IPS DF 4.7 (cell line): ENCODE data around the gene ROM1.
"Not testable (repeated sequence)": the region's sequence is repeated elsewhere in the genome, so short reads cannot be mapped to it uniquely, and the experiment has no call there.

Experiments used
- DNase-seq: peaks from one replicate; pipeline ENCODE4 v3.0.0-alpha.2; 2013; ENCODE audit warnings: low spot score; ENCODE audit errors: extremely low read depth

ROM1 gene, protein sequence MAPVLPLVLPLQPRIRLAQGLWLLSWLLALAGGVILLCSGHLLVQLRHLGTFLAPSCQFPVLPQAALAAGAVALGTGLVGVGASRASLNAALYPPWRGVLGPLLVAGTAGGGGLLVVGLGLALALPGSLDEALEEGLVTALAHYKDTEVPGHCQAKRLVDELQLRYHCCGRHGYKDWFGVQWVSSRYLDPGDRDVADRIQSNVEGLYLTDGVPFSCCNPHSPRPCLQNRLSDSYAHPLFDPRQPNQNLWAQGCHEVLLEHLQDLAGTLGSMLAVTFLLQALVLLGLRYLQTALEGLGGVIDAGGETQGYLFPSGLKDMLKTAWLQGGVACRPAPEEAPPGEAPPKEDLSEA

DNA sequence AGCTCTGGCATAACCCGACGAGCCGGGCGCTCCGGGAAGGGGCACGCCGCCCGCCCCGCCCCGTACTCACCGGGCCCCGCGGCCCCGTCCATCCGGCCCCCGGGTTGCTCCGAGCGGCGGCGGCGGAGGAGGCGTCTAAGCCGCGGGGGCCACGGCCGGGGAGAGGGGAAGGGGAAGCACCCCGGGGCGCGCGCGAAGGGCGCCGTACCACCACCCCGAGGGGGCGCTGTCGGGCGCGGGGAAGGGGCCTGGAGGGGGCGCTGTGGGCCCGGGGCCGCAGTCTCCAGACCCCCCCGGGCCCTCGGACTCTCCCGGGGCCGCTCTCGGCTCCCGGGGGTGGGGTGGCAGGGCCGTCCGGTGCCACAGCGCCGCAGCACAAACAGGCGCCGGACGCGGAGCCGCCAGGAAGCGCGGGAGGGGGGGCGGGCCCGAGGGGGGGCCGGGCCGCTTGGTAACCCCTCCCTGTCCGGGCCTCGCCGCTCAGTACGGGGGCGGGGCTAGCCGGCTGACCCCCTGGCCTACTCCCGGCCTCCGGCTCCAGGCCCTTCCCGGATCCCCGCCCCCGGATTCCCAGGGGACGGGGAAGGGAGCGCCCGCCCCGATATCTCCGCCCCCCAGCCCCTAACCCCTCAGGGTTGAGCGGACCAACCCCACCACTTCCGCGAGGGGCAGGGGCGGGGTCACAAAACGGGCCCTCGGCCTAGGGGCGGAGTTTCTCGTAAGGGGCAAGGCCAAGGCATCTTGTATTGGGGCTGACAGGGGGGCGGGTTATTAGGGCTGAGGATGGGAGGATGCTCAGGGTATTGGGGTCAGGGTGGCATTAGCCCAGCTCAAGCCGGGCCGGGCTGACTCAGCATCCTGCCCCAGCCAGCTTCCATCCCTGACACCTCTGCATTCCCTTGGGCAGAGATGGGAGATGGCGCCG, at the start of gene ROM1, which contains the start of gene EML3:
Gene ROM1 (plus strand): TSS at position 892 of the 925 bp plus-strand sequence. CDS start 25 bp downstream, at position 917.
Gene EML3 (minus strand): TSS at position 410 of the 925 bp plus-strand sequence. CDS start 318 bp downstream, at position 92.
- DNase-seq = no peak

DNA sequence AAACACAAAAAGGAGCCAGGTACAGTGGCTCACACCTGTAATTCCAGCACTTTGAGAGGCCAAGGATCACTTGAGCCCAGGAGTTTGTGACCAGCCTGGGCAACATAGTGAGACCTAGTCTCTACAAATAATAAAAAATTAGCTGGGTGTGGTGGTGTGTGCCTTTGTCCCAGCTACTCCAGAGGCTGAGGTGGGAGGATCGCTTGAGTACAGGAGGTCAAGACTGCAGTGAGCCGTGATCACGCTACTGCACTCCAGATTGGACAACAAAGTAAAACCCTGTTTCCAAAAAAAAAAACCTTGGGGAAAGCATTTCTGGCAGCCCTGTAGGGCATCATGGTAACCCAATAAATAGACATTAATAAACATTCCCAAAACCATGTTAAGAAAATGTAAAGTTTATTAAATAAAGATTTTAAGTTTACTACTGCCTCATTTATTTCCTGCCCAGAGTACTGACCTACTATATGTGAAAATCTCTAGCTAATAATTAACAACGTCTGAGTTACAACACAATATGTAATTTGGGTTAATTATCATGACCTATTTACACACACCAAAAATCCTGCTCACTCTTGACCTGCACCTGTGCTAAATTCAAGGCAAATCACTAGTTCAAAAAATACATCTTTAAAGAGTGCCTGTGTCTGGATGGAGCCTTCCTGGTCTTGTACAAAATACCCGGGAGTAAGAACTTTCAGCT, 47.8 kb upstream of the ROM1 start:
- no peak for DNase-seq

DNA sequence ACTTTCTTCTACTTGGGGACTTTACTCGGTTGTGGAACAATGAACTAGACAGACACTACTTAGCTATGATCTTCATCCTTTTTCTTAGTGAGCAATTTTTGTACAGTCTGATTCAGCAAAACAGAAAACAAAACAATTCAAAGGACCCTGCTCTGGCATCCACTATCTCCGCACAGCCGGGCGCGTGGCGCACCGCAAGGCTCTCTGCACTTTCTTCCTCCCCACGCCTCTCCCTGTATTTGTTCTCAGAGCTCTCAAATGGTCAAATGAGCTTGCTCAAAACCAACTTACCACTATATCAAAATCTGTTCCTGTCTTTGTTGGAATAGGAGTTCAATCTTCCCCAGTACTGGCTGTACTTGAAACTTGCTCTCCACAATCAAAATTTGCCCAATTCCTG, 46.8 kb upstream of the ROM1 start:
- no peak for DNase-seq

DNA sequence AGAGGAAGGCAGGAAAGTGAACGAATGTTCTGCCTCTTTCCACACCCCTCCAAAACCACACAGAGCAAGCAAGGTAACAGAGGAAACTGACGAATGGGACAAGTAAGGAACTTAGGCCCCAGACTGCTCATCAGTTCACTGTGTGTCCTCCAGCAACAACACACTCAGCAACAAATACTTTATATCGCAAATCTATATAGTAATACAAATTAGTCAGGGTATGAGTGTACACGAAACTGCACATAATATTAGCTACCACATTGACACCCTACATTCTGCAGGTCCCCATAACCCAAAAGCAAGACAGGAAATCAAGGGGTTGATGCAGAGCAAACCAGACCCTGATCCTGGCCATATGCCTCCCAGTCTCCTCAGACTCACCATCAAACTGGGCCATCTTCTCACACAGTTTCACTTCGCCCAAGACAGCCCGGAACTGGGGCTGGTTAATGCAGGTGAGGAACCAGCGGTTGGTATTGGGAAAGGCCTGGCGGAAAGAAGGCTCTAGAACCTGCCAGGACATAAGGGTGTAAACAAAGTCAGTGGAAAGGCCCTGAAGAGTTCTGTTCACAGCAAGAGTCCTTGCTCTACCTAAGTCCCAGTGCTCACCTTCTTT, 45.9 kb upstream of the ROM1 start:
- DNase-seq = no peak

DNA sequence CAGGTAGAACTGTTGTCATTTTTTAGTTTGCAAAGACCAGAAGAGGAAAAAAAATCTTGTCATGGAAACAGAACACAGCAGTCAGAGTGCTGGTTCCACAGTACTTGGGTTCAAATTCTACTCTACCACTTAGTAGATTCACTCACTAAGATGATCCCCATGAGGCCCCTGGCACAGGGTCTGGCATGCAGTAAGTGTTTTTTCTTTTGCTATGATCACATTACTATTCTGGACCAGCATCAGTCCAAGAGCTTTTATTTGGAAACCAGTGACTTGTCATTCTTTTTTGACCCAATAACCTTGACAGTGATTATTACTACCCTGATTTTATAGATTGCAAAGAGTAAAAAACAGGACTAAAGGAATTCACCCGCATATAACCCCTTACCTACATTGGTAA, 43.4 kb upstream of the ROM1 start:
- DNase-seq = no peak

DNA sequence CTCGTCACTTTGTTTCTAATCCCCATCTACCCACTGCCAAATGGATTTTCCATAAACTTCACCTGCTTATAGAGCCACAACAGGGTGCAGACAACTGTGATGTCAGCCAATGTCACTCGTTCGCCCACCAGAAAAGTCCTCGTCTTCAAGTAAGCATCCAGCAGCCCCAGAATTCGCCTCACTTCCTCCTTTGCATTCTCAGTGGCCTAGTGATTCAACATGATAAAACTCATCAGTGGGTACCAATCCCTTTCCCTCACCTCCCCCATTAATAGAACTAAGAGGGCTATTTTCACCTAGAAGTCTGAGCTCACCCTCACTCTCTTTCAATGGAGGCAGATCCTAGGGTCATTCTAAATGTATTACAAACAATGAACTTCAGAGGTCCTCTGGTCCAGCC, 42.2 kb upstream of the ROM1 start:
- DNase-seq = not testable (repeated sequence)

DNA sequence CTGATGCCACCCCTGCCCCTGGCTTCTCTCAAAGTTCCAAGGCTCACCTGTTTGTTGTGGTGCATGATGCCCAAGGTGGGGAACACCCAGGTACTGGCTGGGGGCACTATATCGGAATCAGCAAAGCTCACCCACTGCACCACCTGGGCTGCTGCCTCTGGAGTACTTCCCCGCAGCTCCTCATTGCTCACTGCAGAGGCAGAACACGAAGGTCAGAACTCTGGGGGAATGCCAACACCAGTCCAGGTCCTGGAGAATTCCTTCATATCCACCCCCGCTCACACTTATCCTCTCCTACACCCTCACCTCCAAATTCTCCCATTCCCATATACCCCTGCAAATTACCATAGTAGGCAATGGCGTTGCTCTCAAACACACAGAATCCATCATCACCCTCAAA, 41.6 kb upstream of the ROM1 start:
- not testable (repeated sequence) for DNase-seq

DNA sequence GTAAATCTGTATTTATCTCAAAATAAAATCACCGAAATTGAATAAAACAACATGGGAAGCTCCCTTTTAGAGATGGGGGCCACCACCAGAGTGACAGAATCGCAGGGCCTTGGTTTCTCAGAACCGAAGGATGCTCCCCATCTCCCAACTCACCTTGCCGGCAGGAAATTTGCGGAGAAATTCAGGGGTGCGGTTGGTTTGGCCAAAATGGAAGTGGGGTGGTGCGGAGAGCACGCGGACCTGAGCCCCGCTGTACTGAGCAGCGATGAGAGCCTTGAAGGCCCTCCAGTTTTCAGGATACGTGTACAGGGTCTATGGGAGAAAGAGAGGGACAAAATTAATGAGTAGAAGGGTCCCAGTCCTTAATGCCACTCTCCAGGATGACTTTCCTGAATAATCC, 40.6 kb upstream of the ROM1 start:
- DNase-seq = no peak

DNA sequence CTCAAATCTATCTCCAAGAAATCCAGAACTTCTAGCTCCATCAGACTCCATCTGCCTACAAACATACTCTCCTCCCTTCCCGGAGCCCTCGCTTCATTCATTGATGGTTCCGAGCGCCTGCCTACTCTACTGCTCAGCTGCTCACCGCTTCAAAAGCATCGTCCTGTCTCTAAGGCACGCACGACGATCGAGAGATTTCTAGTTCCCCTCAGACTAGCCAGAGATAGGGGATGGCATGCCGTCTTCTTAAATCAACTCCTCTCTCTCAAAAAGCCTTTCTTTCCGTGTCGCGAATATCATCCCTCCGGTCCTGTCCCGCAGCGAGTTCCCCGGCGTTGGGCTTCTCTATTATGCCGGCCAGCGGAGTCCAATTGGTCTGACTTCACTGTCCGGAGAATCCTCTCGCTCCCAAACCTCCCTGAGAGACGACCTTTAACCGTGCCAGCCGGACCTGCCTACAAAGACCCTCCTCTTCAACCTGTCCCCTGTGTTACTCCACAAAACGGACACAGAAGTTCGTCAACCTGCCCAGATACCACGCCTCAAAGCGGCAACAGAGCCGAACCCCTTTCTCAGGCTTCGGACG, 40.0 kb upstream of the ROM1 start:
- DNase-seq = no peak

DNA sequence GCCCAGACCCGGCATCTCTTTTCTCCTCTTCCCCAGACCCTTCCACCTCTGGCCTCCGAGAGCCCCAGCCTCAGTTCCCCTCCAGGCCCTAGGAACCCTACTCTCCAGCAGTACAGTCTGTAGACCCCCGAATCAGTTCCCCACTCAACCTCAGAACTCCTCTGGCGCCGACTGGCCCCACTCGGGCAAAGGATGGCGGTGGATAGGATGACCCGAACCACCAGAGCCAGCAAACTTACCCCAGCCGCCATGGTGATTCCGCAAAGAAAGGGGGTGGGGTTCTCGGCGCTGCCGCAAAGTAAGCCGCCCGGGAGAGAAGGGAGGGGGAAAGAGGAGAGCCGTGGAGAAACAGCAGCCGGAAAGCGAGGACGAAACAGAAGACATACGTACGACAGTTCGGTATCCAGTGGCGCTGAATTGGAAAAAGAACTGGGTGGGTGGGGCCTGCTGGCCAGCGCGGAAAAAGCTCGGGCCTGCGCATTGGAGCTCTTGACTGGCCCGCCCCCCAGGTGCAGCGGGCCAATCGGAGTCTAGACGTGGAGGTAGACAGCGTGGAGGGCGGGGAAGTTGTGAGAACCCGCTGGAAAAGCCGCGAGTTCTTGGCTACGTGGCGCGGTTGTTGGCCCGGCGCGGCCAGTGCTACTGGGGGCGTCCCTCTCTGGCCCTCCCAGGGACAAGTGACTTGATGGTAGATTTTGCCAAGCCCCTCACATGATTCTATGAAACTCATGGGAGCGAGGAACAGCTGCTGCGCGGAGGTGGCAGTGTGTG, 39.3 kb upstream of the ROM1 start, which contains the start of gene EEF1G:
Gene EEF1G (minus strand): TSS at position 300 of the 771 bp plus-strand sequence. CDS start 49 bp downstream, at position 251.
- DNase-seq = no peak

DNA sequence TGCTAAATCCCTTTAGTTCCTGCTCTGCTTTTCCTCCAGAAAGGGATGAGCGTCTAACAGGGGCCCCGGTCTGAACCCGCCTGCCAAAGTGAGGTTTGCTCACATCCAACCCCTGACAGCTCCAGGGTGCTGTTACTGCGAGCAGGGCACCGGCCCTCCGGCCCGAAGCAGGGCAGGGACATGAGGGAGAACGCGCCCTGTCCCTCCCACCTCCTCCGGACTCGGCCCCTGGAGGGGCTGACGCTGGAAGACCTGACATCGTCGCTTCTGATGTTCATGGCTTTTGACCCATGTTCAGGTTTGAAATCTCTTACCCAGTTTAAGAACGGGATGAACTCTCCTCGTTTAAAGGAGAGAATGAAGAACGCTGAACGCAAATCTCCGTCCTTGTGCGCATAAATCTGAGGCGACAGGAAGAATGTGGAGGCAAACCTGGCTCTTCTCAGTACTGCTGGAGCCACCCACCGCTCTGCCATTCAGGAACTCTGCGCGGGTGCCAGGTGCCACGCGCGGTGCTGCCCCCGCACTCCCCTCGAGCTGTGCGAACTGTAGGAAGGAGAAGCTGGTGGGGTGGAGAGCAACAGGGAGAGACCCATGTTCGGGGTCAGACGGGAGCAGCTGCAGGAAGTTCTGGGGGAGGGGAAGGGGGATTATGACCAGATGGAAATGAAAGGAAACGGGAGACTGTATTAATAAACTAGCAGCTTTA, 38.5 kb upstream of the ROM1 start:
- DNase-seq = no peak

DNA sequence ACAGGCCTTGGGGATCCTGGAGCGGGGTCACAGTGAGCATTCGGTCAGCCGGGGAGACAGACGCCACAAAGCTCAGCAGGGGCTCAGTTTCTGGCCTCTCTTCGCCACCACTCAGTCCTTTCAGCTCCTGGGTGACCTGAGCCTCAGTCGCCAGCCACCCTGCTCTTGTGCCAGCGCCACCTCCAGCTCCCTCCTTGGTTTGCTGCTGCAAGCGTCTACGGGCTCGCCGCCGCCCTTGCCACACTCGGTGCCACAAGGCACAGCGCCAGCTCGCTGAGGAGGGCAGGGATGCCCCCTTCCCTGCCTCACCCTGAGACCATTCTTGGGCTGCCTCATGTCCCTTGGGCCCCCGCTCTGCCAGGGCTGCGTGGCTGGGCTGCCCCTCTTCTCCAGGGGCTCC, 37.9 kb upstream of the ROM1 start:
- no peak for DNase-seq

DNA sequence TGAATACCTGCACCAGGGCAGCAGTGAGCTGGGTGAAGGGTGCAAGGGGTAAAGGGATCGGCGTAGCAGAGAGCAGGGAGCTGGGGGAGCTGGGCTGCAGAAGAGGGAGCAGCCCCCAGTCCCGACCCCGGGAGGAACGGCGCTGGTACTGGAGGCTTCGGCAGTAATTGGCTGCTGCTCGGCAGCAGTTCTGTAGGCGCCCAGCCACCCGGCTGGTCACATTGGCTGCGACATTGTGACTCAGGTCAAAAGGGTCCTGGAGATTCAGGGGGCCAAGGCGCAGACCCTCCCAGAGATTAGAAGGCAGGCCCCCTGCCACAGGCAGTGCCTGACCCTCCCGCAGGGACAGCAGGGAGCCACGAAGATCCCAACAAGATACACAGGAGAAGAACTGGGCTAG, 37.2 kb upstream of the ROM1 start:
- DNase-seq = no peak

DNA sequence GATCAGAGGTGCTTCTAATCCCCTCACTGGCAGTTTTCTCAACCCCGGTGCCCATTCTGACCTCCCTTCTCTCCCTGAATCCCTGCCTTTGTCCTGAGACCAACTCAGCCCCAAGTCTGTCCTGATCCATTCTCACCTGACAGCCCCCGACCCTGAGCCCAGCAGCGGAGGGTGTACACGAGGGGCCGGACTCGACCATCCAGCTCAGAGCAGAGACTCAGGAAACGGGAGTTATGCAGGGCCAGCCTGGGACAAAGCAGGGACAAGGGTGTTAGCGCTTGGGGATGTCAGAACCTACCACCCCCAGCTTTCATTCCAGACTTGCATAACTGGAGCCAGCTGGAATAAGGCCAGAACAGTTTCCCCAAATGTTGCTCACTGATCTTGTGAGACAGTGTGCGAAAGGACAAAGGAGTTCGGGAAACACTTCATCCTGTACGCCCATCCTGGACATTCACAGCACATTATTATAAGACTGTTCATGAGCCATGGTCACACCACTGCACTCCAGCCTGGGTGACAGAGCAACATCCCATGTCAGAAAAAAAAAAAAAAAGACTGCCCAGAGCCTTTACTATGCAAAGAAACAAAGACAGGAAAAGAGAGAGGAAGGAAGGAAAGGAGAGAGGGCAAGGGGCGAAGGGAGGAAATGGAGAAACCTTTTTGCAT, 35.9 kb upstream of the ROM1 start:
- DNase-seq = no peak

DNA sequence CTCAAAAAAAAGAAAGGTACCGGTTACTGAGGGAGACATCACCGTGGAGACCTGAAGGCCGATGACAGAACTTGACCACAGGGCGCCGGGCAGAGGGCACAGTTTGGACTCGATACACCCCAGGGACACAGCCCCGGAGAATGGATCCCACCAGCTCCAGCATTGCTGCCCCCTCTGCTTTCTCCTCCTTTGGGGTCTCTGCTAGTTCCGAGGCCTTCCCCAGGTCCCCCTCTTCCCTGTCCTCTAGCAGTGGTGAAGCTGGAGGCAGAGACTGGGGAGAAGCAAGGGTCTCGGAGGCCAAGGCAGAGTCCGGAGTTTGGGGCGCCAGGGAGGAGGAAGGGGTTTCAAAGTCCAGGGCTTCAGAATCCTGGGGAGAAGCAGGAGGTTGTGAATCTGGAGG, 34.5 kb upstream of the ROM1 start:
- DNase-seq = no peak

DNA sequence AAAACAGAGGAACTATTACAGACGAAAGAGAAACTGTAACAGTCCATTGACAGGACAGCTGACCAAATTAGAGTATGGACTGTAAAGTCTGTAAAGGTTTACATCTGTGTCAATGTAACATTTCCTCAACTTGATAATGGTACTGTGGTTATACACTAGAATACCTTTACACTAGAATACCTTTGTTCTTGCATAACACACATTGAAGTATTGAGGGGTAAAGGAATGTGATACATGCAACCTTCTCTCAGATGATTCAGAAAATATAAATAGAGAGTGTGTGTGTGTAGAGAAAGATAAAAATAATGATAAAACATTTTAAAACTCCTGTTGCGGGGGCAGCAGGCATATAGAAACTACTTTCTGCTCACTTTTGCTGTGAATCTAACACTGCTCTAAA, 33.8 kb upstream of the ROM1 start:
- no peak for DNase-seq

DNA sequence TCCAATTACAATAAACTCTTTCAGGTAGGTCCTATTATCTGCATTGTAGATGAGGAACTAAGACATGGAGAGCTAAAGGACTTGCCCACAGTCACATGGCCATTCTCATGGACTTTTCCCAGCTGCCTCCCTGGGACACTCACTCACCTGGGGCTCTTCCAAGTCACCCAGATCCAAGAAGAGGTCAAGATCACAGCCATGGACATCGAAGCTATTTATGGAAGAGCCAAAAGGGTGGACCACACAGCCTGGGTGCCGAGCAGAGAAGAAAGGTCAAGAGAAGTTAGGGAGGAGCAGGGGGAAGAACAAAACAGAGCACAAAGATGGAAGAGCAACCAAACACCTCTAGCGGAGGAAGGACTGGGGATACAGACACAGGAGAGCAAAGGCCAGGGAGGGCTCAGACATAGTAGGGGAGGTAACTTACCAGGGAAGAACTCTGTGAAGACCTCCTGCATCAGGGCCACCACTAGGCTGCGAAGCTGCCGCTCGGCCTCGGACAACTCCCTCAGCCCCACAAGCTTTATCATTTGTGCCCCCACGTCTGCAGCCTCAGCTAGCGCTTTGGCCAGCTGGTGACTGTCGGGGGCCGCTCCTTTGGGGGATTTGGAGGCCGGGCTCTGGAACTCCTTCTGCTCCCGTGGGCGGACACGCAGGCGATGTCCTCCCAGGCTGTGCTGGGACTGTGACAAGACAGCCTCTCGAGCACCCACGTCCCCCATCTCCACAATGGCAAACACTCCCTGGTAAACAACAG, 31.9 kb upstream of the ROM1 start:
- no peak for DNase-seq

DNA sequence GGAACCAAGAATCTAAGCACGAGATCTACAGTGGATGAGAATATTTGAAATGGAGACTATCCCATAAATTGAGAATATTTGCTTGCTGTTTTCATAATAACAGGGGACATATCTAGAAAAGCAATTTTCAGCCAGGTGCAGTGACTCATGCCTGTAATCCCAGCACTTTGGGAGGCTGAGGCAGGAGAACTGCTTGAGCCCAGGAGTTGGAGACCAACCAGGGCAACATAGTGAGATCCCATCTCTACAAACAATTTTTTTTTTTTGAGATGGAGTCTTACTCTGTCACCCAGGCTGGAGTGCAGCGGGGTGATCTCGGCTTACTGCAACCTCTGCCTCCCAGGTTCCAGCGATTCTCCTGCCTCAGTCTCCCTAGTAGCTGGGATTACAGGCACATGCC, 31.3 kb upstream of the ROM1 start:
- DNase-seq = not testable (repeated sequence)
